HG03565 (cell line): ENCODE measurements around the gene VWF.

ENCODE experiments used
- ATAC-seq: cut with Tn5 transposase; IDR thresholded peaks from one replicate; pipeline ENCODE4 v1.9.1; 2021; ENCODE audit warnings: mild to moderate bottlenecking, moderate library complexity; ENCODE audit not compliant: unreplicated experiment

Gene VWF

GRCh38 chr12:5966486-5967095, 157.9 kb downstream of the VWF start:
- no peak for ATAC-seq

GRCh38 chr12:5965950-5966383, 158.5 kb downstream of the VWF start:
- ATAC-seq, result no peak

DNA sequence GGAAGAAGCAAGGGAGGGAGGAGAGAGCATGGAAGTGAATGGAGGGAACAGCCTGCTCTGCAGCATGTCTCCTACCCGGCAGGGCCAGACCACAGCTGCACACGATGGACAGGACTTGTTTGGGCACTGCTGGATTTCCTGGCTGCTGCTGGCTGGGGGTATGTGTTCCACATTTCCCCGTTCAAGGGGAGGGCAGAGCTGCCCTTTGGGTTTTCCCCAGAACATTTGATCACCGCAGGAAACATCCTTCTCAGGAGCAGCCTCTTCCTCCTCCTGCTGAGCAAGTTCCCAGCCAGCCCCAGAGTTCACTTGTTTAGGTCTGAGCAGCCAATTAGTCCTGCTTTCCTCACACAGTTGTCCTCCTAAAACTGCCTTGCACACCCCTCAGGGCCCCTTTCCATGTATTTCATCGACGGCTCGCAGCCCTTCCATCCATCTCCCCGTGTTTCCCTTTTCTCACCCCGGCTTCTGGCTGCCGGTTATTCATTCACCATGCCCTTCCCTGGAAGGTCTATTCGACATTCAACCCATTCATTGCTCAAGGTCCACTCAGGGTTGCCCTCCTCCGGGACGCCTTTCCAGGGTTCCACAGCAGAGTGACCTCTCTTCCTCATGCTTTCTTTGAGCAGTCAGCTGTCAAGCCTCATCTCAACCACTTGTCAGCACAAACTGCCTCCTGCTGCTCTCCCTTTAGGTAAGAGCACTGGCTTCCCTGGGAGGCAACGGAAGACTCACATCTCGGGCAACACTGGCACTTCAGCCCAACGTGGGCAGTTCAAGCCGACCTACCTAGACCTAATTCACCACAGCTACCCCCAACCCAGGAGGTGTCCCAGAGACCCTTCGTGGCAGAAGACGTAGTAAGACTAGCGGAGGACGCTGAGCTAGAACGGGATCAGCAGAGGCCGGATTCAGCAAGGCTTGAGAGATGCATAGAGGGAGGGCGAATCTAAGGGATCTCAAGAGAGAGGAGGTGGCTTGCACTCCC, 159.3 kb downstream of the VWF start:
- ATAC-seq, result no peak

GRCh38 chr12:5963515-5963914, 161.0 kb downstream of the VWF start:
- no peak for ATAC-seq

GRCh38 chr12:5960783-5961182, 163.7 kb downstream of the VWF start:
- no peak for ATAC-seq

DNA sequence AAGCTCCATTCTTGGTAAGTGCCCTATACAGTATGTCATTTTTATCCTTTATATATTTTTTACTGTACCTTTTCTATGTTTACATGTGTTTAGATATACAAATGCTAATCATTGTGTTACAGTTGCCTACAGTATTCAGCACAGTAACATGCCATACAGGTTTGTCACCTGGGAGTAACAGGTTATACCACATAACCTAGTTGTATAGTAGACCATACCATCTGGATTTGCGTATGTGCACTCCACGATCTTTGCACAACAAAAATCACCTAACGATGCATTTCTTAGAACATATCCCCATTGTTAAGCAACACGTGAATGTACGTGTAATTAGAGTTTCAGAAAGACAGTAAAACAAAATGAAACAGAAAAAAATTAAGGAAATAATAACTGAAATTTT, 167.5 kb downstream of the VWF start:
- no peak for ATAC-seq

DNA sequence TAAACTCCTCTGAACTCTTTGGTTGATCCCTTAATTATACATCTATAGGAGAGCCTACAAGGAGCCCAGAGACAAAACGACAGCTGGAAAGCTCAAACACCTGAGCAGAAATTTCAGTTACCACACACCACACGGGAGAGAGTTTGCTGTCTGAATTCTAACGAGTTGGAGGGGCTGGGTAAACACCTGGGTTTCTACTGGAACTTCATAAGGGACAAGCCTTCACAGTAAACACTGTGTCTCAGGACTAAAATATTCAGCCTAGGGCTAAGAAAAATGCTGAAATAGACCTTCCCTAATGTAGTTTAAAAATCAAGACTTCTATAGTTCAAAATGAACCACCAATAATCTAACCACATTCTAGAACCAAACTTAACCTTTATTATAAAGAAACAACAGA, 169.8 kb downstream of the VWF start:
- ATAC-seq, result no peak

DNA sequence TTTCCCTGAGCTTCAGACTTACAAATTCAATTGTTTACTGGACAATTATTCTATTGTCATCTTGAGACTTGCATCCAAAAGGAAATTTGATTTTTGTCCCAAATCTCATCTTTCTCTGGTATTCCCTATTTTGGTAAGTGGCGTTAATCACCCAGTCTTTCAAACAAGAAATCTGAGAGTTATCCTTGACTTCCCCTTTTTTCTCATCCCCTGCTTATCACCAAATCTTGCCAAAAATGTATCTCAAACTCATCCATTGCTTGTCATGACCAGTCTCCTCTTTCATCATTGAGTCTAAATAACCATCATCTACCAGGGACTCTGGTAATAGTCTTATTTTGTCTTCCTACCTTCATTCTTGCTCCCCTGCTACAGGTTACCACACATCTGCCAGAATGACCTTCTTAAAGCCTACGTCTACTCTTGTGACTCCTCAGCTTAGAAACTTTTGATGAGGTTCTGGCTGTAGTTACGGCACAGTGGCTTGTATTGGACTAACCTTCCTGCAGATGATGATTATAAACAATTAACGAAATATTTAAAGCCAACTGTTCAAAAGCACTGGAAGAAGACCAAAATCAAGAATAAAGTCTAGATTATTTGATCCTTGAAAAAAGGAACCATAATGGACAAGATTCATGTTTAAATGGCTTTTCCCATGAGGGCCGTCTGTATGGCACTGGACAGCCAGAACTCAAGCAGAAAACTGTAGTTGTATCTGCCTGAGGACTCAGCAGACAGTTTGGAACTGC, 170.5 kb downstream of the VWF start:
- ATAC-seq, result no peak

DNA sequence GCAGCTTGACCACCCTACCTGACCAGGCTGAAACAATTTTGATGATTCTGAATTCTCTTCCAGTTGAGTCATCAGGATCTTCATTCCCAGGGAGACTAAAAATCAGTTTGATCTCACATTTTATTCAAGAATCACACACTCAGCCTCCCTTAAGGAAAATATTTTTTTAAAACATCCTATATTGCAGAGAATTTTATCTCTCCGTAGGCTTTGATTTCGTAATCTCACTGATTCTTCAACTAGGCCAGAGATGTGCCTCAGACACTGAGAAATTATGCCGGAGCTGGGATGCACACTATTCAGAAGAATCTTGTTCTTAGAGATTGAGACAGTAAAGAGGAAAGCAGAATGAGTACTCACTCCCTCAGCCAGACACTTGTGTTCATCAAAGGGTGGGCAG, 172.4 kb downstream of the VWF start:
- no peak for ATAC-seq

GRCh38 chr12:5948696-5949095, 175.8 kb downstream of the VWF start:
- ATAC-seq, result no peak

GRCh38 chr12:5947006-5947405, 177.5 kb downstream of the VWF start:
- ATAC-seq, result no peak

DNA sequence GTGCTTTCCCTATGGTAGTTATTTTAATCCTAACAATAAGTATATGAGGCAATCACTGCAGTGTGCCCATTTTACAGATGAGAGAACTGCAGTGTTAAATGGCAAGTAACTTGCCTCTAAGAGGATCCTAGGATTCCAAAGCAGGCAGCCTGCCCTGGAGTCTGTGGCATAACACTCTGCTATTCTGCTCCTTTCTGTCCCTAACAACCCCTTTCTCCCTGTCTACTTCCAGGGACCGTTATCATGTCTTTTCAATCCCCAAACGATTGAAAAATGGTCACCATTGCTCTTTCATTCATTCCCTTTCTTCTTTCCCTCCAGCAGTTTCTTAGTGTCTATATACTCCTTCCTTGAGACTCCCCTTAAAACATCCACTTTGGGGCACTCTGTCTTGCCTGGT, 178.1 kb downstream of the VWF start:
- ATAC-seq, result no peak

DNA sequence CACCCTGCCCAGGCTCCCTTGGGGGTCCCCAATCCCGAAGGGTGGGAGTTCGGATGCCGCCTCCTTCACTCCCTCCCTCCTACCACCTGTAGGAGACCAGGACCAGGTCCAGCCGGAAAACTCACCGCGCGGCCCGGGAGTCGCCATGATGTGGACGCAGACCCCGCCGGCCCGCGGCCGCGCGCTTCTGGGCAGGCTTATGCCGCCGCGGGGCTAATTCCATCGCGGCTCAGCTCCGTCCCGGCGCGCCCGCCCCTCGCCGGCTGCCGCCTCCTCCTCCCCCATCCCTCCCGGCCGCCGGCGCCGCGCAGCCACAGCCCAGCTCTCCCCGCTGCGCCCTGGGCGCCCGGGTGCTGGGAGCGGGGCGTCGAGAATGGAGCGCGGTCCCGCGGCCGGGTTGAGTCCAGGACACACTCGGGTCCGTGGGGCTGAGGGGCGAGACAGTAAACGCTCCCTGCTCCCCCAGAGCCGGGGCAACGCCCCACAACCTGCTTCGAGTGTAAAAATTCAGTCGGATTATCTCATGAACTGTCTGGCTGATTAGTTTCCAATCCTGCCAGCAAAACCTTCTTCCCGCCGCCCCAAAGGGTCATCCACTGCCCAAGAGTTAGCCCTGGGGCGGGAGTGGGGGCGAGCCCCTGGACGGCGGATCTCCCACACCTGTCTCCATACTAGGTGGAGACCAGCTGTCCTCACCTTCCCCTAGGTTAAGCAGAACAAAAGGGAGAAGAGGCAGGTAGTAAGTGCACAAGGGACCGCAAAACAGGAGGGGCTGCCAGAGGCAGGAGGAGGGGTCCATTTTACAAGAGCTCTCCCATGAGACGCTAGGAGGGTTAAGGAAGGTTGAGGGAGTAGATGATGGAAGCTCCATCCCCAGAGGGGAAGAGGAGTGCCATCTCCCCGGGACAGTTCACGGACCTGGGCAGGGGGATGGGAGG, 179.1 kb downstream of the VWF start, which contains the start of gene ANO2:
Gene ANO2 (minus strand): TSS at position 189 of the 938 bp plus-strand sequence. CDS start 42 bp downstream, at position 147.
- no peak for ATAC-seq

DNA sequence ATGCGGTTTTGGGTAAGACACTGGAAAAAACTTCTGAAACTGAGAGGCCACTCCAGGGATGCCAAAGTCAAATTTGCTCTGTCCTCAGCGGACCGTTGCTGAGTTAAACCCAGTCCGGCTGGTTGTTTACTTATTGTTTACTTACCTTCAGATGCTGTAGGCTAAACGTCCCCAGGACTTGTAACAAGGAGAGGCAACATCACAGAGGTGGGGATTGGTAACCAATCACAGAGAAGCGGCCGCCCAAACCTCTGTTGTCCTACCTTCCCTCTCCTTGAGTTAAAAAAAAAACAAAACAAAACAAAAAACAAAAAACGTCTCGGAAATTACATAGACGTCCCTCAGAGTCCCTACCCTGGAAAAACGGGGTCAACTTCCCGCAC, 179.8 kb downstream of the VWF start:
- ATAC-seq, result no peak

- ATAC-seq, result no peak
Measured at GRCh38 chr12:5944053-5944452, 180.4 kb downstream of the VWF start.

DNA sequence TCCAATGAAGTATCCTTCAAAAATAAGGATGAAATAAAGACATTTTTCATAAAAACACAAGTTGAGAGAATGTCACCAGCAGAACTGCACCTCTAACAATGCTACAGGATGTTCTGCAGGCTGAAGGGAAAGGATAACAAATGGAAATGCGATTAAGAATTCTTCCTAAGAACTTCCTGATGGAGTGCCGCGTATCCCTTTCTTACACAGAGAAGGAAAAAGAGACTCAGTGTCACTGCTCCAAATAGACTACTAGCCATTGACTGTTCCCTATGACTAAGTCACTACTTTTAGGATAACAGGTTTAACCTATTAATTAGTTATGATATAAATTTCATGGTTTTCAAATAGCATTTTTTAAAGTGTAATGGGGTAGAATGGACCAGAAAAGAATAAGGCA, 182.6 kb downstream of the VWF start:
- ATAC-seq, result no peak

GRCh38 chr12:5927732-5928516, 196.5 kb downstream of the VWF start:
- ATAC-seq, result no peak

DNA sequence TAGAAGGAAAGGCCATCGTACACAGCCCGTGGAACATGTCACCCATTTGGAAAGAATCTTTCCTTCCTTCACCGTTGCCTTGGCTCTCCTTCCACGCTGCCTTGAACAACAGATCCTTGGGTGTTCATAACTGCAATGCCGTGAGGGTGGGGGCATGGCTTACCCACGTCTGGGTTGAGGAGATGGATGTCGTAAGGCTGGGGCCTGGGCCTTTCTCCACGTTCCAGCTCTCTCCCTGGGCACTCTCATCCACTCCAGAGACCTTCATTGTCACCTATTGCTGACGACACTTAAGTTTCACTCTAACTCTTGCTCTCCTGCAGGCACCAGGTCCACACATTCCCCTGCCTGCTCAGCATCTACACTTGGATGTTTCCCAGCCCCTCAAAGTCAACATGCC, 198.8 kb downstream of the VWF start:
- no peak for ATAC-seq

- ATAC-seq, result no peak
Measured at GRCh38 chr12:5924342-5924741, 200.1 kb downstream of the VWF start.

DNA sequence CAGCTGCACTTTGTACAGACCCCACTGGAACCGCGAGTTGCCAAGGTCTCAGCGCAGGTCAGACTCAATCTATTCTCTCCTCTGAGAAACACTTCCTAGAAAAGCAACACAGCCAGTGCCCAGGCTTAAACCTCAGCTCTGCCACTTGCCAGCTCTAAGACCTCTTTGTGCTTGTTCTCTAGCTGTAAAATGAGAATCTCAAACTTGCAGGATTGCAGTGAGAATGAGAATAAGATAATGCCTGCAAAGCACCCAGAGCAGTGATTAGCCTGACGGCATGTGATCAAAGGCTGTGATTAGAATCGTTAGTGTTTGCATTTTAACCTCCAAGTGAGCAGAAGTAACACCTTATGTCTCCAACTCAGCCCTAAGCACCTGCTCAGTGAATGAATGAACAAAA, 200.7 kb downstream of the VWF start:
- no peak for ATAC-seq
